ENCODE measurements around the gene BTG3.

The BTG3 gene, protein sequence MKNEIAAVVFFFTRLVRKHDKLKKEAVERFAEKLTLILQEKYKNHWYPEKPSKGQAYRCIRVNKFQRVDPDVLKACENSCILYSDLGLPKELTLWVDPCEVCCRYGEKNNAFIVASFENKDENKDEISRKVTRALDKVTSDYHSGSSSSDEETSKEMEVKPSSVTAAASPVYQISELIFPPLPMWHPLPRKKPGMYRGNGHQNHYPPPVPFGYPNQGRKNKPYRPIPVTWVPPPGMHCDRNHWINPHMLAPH

DNA sequence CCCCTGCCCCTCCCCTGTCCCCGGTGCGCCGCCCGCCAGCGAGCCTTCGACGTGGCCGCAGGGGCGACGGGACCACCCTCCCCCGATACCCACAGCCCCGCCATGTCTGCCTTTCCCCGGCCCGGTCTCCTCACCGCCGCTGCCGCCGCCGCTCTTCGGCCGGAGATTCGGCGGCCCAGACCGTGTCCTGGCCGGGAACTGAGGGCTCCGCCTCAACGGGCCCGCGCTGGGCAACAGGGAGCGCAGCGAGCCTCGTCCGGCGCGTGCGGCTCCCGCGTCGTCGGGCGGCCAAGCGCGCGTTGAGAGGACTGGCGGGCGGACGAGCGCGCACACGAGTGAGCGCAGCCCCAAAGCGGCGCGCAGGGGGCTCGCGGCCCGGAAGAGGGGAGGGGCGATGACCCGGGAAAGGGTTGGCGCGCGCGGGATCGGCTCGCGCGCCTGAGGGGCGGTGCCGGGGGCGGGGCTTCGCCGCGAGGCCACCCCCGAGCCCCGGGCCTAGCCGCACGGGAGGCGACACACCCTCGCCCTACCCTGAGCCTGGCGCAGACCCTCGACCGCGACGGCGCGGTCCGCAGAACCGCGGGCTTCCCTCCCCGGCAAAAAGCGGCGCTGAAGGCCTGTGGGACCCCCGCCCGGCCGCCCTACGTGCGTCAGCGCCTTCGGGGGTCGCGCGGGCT lies at the start of gene BTG3:
Gene BTG3 (minus strand): TSS at position 337 of the 677 bp plus-strand sequence. CDS start 3,757 bp downstream, outside the sequence.
- no peak for TF ChIP-seq EZH2phosphoT487 (IDR thresholded peaks at IDR 0.05; ENCODE audit: borderline replicate concordance)
- TF ChIP-seq, protein P1, sequence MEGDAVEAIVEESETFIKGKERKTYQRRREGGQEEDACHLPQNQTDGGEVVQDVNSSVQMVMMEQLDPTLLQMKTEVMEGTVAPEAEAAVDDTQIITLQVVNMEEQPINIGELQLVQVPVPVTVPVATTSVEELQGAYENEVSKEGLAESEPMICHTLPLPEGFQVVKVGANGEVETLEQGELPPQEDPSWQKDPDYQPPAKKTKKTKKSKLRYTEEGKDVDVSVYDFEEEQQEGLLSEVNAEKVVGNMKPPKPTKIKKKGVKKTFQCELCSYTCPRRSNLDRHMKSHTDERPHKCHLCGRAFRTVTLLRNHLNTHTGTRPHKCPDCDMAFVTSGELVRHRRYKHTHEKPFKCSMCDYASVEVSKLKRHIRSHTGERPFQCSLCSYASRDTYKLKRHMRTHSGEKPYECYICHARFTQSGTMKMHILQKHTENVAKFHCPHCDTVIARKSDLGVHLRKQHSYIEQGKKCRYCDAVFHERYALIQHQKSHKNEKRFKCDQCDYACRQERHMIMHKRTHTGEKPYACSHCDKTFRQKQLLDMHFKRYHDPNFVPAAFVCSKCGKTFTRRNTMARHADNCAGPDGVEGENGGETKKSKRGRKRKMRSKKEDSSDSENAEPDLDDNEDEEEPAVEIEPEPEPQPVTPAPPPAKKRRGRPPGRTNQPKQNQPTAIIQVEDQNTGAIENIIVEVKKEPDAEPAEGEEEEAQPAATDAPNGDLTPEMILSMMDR (conservative IDR thresholded peaks at IDR 0.05; ENCODE audit: low read length): no peak
- Histone ChIP-seq H3K36me3 (ENCODE audit: insufficient read depth, low read length) (peaks cover 5% of the 10 kb centered on the region), H3K4me3 (ENCODE audit: low read length, poor library complexity, severe bottlenecking) (peak within 1 kb of the TSS; percentile 80), H4K20me1 (ENCODE audit: insufficient read depth, low read length, poor library complexity, severe bottlenecking) (peaks cover 37% of the 10 kb centered on the region), H3K4me2 (ENCODE audit: low read depth, low read length, poor library complexity, severe bottlenecking) (peak within 1 kb of the TSS; percentile 95), H3F3A (ENCODE audit: low read depth) (peaks cover 5% of the 10 kb centered on the region; the same call in 1 of the 2 replicates), H3K9me3 (ENCODE audit: insufficient read depth, low read depth, low read length) (no peaks in the 10 kb centered on the region), H3K9me2 (replicated peaks; ENCODE audit: low read depth, low read length) (no peaks in the 10 kb centered on the region), H3K27me3 (ENCODE audit: insufficient read depth, low read length, poor library complexity, severe bottlenecking) (no peaks in the 10 kb centered on the region), H3K4me1 (ENCODE audit: insufficient read depth, low read length, poor library complexity, severe bottlenecking) (peaks cover 34% of the 10 kb centered on the region), H2AFZ (ENCODE audit: low read length) (peak within 1 kb of the TSS; percentile 74), H3K9ac (ENCODE audit: low read depth, low read length, poor library complexity, severe bottlenecking) (peak within 1 kb of the TSS; percentile 91), H3K79me2 (ENCODE audit: insufficient read depth, low read length) (peaks cover 47% of the 10 kb centered on the region)

DNA sequence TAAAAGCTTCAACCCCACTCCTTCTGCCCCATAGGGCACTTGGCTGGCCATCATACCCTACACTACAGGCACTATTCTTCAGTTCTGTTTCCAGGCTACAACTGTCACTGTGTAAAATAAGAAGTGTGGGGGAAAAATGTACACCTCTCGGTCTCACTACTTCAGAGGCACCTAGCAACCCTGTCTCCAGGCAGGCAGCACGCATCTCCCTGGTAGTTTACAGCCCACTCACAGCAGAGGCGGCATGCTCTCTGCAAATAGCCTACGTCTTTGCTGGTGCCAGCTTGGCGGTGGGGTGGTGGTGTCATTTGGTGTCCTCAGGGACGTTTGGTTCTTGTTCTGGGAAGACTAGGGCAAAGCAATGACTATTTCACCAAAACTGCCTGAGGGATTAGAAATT lies 48.2 kb upstream of the BTG3 start:
- H3K4me1 ChIP-seq (ENCODE audit: insufficient read depth, low read length, poor library complexity, severe bottlenecking): peaks cover 5% of the 10 kb centered on the region
- H3K27me3 ChIP-seq (ENCODE audit: insufficient read depth, low read length, poor library complexity, severe bottlenecking): no peaks in the 10 kb centered on the region
- no peak overlapping the region for H3K9ac ChIP-seq (ENCODE audit: low read depth, low read length, poor library complexity, severe bottlenecking)
- no peaks in the 10 kb centered on the region for H3K36me3 ChIP-seq (ENCODE audit: insufficient read depth, low read length)
- no peak overlapping the region for H2AFZ ChIP-seq (ENCODE audit: low read length)
- H3K9me2 ChIP-seq (replicated peaks; ENCODE audit: low read depth, low read length): no peaks in the 10 kb centered on the region
- no peaks in the 10 kb centered on the region for H3K79me2 ChIP-seq (ENCODE audit: insufficient read depth, low read length)
- no peak overlapping the region for H3K4me2 ChIP-seq (ENCODE audit: low read depth, low read length, poor library complexity, severe bottlenecking)
- H3F3A ChIP-seq (ENCODE audit: low read depth): no peaks in the 10 kb centered on the region
- H3K9me3 ChIP-seq (ENCODE audit: insufficient read depth, low read depth, low read length): no peaks in the 10 kb centered on the region
- H3K4me3 ChIP-seq (ENCODE audit: low read length, poor library complexity, severe bottlenecking): no peak overlapping the region
- TF ChIP-seq, protein P1 (conservative IDR thresholded peaks at IDR 0.05; ENCODE audit: low read length): no peak
- no peak for TF ChIP-seq EZH2phosphoT487 (IDR thresholded peaks at IDR 0.05; ENCODE audit: borderline replicate concordance)
- no peaks in the 10 kb centered on the region for H4K20me1 ChIP-seq (ENCODE audit: insufficient read depth, low read length, poor library complexity, severe bottlenecking)

DNA sequence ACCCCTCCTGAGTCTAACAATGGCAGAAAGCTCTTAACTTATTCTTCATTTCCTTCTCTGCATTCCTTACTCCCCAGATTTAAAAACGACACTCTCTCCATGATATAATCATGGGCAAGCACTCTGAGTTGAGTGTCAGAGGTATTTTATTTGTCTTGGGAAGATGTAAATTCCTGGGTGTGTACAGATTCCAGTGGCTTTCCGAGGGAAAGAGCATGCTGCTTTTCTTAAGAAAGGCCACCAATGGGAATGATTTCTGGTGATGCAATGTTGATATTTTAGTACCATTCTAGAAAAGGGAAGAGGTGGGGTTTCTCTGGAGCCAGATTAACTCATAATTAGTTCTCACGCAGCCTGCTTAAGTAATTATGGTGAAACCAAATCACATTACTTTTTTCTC lies 47.8 kb upstream of the BTG3 start:
- Histone ChIP-seq H3K79me2 (ENCODE audit: insufficient read depth, low read length) (no peaks in the 10 kb centered on the region), H3K9me2 (replicated peaks; ENCODE audit: low read depth, low read length) (no peaks in the 10 kb centered on the region), H3K4me2 (ENCODE audit: low read depth, low read length, poor library complexity, severe bottlenecking) (no peak overlapping the region), H3K4me1 (ENCODE audit: insufficient read depth, low read length, poor library complexity, severe bottlenecking) (peaks cover under 1% of the 10 kb centered on the region), H3K27me3 (ENCODE audit: insufficient read depth, low read length, poor library complexity, severe bottlenecking) (no peaks in the 10 kb centered on the region), H3K36me3 (ENCODE audit: insufficient read depth, low read length) (no peaks in the 10 kb centered on the region), H2AFZ (ENCODE audit: low read length) (no peak overlapping the region), H3F3A (ENCODE audit: low read depth) (no peaks in the 10 kb centered on the region), H3K4me3 (ENCODE audit: low read length, poor library complexity, severe bottlenecking) (no peak overlapping the region), H3K9ac (ENCODE audit: low read depth, low read length, poor library complexity, severe bottlenecking) (no peak overlapping the region), H4K20me1 (ENCODE audit: insufficient read depth, low read length, poor library complexity, severe bottlenecking) (no peaks in the 10 kb centered on the region), H3K9me3 (ENCODE audit: insufficient read depth, low read depth, low read length) (no peaks in the 10 kb centered on the region)
- TF ChIP-seq, protein P1 (conservative IDR thresholded peaks at IDR 0.05; ENCODE audit: low read length): no peak
- TF ChIP-seq EZH2phosphoT487 (IDR thresholded peaks at IDR 0.05; ENCODE audit: borderline replicate concordance): no peak

All from Loucy (cell line).